Vagina (tissue), 2 donors: Measurements from ENCODE around the gene ZNF280D. TPM values are rescaled to one million over a fixed set of nuclear protein-coding genes. Genes with fewer than 3 reads are reported as not detected.

Experiments used
- DNase-seq, 2 donors: peaks; one replicate each; pipeline ENCODE4 v3.0.0-alpha.2; 2017; ENCODE audit errors: extremely low spot score in 2 of 2
- H3K27ac ChIP-seq: fragments of 200-600 bp; sonication (generic); one replicate; pipeline ENCODE4 v1.5.1; 2019
- H3K27me3 ChIP-seq: fragments of 200-600 bp; sonication (generic); one replicate; pipeline ENCODE4 v1.5.1; 2019
- H3K36me3 ChIP-seq, 2 donors: fragments of 200-600 bp; sonication (generic); one replicate each; pipeline ENCODE4 v1.5.1; 2017 to 2019
- H3K4me1 ChIP-seq: fragments of 200-600 bp; sonication (generic); one replicate; pipeline ENCODE4 v1.5.1; 2019
- H3K4me3 ChIP-seq, 2 donors: fragments of 200-600 bp; sonication (generic); 1 replicate in 1 of 2; 2 replicates in 1 of 2; pipeline ENCODE4 v1.5.1; 2016 to 2019
- H3K9me3 ChIP-seq: fragments of 200-600 bp; sonication (generic); one replicate; pipeline ENCODE4 v1.5.1; 2019
- CTCF ChIP-seq, 3 experiments: fragments of 450-650 bp in 2 of 3; fragments of 200-600 bp in 1 of 3; sonication (generic) in 1 of 3; IDR thresholded peaks; one replicate each; pipeline ENCODE4 v1.5.1; 2017 to 2019; ENCODE audit warnings: antibody characterized with exemption in 3 of 3, mild to moderate bottlenecking in 2 of 3, moderate library complexity in 2 of 3
- POLR2A ChIP-seq, 2 donors: fragments of 450-650 bp; IDR thresholded peaks; one replicate each; pipeline ENCODE4 v1.6.1; 2017; ENCODE audit warnings: antibody characterized with exemption in 2 of 2, mild to moderate bottlenecking in 2 of 2, moderate library complexity in 2 of 2
- POLR2AphosphoS5 ChIP-seq, 2 donors: sonication (generic); formaldehyde crosslinking; IDR thresholded peaks; one replicate each; pipeline ENCODE4 v1.9.0; 2017; ENCODE audit warnings: antibody characterized with exemption in 2 of 2, mild to moderate bottlenecking in 2 of 2, low read depth in 1 of 2; ENCODE audit not compliant: insufficient read depth in 1 of 2
- intact Hi-C: fragments of 100-400 bp; cut with DNase I; formaldehyde crosslinking; loops from one replicate; pipeline ENCODE4 v1.15.1; 2023
- total RNA-seq: library from RNA; depleted of rRNA; stranded (reverse); fragments of >200 nt; gene quantifications from one replicate; pipeline ENCODE4 v1.2.3, GENCODE V29; 2016

The ZNF280D gene
- total RNA-seq, 1 donor from 2014 or later: 57.9 TPM

DNA sequence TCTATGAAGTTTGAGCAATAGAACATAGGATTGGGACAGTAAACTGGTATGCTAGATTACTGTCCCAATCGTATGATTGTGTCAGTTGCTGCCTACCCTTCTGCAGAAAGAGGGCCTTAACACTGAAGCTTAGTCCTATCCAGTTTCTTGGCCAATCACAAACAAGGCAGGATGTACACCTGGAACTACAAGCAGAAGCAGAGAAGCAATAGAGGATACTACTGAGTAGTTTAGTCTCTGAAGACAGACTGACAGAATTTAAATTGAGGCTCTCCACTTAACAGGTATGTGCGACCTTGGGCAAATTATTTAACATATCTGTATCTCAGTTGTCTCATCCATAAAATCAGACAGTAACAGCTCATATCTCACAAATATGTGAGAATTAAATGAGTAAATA, 85.0 kb downstream of the ZNF280D start:
- no peaks in the 10 kb centered on the region for H3K27me3 ChIP-seq
- H3K4me1 ChIP-seq: no peaks in the 10 kb centered on the region
- no peak overlapping the region for H3K27ac ChIP-seq
- intact Hi-C loops: no loop called here
- no peaks in the 10 kb centered on the region for H3K9me3 ChIP-seq
- H3K4me3 ChIP-seq: no peak overlapping the region
- TF ChIP-seq POLR2AphosphoS5 (IDR thresholded peaks at IDR 0.05; ENCODE audit: insufficient read depth in 1 of 2, low read depth in 1 of 2): no peak
- TF ChIP-seq POLR2A (IDR thresholded peaks at IDR 0.05): no peak
- no peak for TF ChIP-seq CTCF (IDR thresholded peaks at IDR 0.05)
- DNase-seq: no peak
- peaks cover 0 to 7% of the 10 kb centered on the region in 2 donors for H3K36me3 ChIP-seq

GRCh38 chr15:56640549-56640948, 92.8 kb downstream of the ZNF280D start:
- Histone ChIP-seq H3K27ac (no peak overlapping the region), H3K9me3 (no peaks in the 10 kb centered on the region), H3K36me3 (no peaks in the 10 kb centered on the region), H3K4me3 (no peak overlapping the region), H3K27me3 (no peaks in the 10 kb centered on the region), H3K4me1 (no peaks in the 10 kb centered on the region)
- DNase-seq: no peak
- no peak for TF ChIP-seq CTCF (IDR thresholded peaks at IDR 0.05)
- no peak for TF ChIP-seq POLR2A (IDR thresholded peaks at IDR 0.05)
- intact Hi-C loops: no loop called here

DNA sequence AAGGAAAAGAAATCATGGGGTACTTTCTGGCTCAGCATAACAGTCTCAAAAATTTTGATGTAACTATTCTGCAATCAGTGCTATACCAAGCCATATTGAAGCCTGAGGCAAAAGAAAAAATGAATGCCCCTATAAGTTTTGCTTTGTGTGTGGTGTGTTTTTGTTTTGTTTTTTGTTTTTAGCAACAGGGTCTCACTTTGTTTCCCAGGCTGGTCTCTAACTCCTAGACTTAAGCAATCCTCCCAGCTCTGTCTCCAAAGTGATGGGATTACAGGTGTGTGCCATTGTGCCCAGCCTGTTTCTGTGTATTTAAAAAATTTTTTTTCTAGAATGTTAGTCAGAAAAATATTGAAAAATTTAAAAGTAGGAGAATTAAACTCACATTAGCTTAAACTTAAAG, 93.2 kb downstream of the ZNF280D start:
- no peaks in the 10 kb centered on the region for H3K27me3 ChIP-seq
- H3K4me3 ChIP-seq: no peak overlapping the region
- no peak for DNase-seq
- TF ChIP-seq CTCF (IDR thresholded peaks at IDR 0.05): no peak
- no peak for TF ChIP-seq POLR2AphosphoS5 (IDR thresholded peaks at IDR 0.05; ENCODE audit: insufficient read depth in 1 of 2, low read depth in 1 of 2)
- no peak for TF ChIP-seq POLR2A (IDR thresholded peaks at IDR 0.05)
- intact Hi-C loops: no loop called here
- H3K27ac ChIP-seq: no peak overlapping the region
- H3K9me3 ChIP-seq: no peaks in the 10 kb centered on the region
- no peaks in the 10 kb centered on the region for H3K4me1 ChIP-seq
- peaks cover 0 to under 1% of the 10 kb centered on the region in 2 donors for H3K36me3 ChIP-seq

GRCh38 chr15:56639631-56640030, 93.7 kb downstream of the ZNF280D start:
- TF ChIP-seq POLR2AphosphoS5 (IDR thresholded peaks at IDR 0.05; ENCODE audit: insufficient read depth in 1 of 2, low read depth in 1 of 2) (no peak), CTCF (IDR thresholded peaks at IDR 0.05) (no peak), POLR2A (IDR thresholded peaks at IDR 0.05) (no peak)
- Histone ChIP-seq H3K27me3 (no peaks in the 10 kb centered on the region), H3K27ac (no peak overlapping the region), H3K4me1 (no peaks in the 10 kb centered on the region), H3K4me3 (no peak overlapping the region), H3K9me3 (no peaks in the 10 kb centered on the region), H3K36me3 (peaks cover 0 to 5% of the 10 kb centered on the region in 2 donors)
- no peak for DNase-seq
- intact Hi-C loops: no loop called here

DNA sequence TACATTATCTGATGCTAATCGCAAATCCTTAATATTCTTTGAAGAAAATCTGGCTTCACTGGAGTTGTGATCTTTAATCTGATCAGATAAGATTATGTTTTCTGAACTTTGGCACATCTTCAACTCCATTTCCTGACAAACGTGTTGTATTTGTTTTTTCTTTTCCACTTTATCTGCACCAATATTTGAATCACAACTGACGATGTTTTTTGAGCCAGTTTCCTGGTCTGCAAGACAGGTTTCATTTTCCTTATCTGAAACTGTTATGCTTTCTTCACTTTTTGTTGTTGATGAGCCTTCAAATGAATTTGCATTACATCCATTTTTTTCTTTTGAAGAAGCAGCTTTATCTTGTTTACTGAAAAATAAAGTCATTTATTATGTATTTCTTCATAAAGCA, 101.5 kb downstream of the ZNF280D start:
- no peak overlapping the region for H3K27ac ChIP-seq
- no peaks in the 10 kb centered on the region for H3K27me3 ChIP-seq
- no peaks in the 10 kb centered on the region for H3K9me3 ChIP-seq
- H3K36me3 ChIP-seq: peaks cover 0 to 15% of the 10 kb centered on the region in 2 donors
- DNase-seq: no peak
- TF ChIP-seq POLR2A (IDR thresholded peaks at IDR 0.05): no peak
- no peak for TF ChIP-seq POLR2AphosphoS5 (IDR thresholded peaks at IDR 0.05; ENCODE audit: insufficient read depth in 1 of 2, low read depth in 1 of 2)
- no peak for TF ChIP-seq CTCF (IDR thresholded peaks at IDR 0.05)
- intact Hi-C loops: no loop called here
- H3K4me1 ChIP-seq: no peaks in the 10 kb centered on the region
- H3K4me3 ChIP-seq: no peak overlapping the region
